ENCODE measurements around the gene TCF3. TPM values are rescaled to one million over a fixed set of nuclear protein-coding genes. Genes with fewer than 3 reads are reported as not detected.
A peak's percentile ranks its signal among the peaks of the same experiment; 100 is the strongest.

Gene TCF3
- total and polyA plus RNA-seq, 11 donors: 13.2 to 40.2 (median 22.3) TPM

DNA sequence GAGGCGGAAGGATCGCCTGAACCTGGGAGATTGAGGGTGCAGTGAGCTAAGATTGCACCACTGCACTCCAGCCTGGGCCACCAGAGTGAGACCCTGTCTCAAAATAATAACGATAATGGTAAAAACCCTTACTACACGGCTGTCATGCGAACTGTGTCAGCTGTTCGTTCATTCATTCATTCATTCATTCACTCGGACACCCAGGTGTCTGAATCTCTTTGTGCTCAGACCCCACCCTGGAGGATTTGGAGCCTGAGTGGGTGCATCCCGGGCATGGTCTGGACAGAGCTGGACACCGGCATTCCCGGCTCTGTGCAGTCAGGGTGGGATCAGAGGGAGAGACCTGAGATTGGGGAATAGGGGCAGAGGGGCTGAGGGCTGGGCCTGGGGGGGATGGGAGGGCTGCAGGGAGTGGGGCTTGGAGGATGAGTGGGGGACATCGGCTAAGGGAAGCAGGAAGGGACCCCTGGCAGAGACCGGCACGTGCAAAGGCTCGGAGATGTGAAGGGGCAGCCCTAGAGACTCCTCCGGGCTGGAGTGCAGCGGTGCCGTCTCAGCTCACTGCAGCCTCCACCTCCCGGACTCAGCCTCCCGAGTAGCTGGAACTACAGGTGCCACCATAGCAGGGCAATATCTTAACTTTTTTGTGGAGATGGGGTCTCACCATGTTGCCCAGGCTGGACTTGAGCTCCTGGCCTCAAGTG is 31.6 kb upstream of the TCF3 start:
- no peak for TF ChIP-seq POLR2A (IDR thresholded peaks at IDR 0.05)
- TF ChIP-seq, protein P1, sequence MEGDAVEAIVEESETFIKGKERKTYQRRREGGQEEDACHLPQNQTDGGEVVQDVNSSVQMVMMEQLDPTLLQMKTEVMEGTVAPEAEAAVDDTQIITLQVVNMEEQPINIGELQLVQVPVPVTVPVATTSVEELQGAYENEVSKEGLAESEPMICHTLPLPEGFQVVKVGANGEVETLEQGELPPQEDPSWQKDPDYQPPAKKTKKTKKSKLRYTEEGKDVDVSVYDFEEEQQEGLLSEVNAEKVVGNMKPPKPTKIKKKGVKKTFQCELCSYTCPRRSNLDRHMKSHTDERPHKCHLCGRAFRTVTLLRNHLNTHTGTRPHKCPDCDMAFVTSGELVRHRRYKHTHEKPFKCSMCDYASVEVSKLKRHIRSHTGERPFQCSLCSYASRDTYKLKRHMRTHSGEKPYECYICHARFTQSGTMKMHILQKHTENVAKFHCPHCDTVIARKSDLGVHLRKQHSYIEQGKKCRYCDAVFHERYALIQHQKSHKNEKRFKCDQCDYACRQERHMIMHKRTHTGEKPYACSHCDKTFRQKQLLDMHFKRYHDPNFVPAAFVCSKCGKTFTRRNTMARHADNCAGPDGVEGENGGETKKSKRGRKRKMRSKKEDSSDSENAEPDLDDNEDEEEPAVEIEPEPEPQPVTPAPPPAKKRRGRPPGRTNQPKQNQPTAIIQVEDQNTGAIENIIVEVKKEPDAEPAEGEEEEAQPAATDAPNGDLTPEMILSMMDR (IDR thresholded peaks at IDR 0.05): no peak
- Histone ChIP-seq H3K36me3 (no peaks in the 10 kb centered on the region), H3K9me3 (no peaks in the 10 kb centered on the region), H3K27me3 (peaks cover 26 to 97% (median 39%) of the 10 kb centered on the region in 9 donors), H3K27ac (no peak overlapping the region), H3K4me3 (no peak overlapping the region), H3K4me1 (no peaks in the 10 kb centered on the region)
- intact Hi-C loops (cut with DNase I): no loop called here
- DNase-seq (peak in 1 of 5 donors; percentile 16), ATAC-seq (no peak)
- 67 to 74% (median 71%) methylated on average over 18 to 19 of the region's 19 CpGs for WGBS, 4 donors

DNA sequence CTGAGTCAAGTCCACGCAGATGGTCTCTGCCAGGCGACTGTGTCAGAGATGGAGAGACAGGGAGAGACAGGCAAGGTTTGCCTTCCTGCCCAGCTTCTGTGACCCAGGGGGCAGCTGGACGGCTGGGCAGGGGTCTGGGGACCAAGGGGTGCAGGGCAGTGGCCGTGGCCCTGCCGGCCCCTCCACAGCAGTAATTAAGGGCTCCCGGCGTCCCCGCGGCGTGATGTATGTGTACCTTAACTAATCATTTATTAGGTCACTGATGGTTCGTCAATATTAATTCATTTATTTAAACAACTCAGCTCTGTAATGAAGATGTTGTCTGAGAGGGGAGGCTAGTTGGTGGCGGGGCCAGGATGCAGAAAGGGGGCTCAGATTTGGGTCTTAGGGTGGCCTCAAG is 28.6 kb upstream of the TCF3 start:
- 75 to 85% (median 80%) methylated on average over 10 to 12 of the region's 12 CpGs for WGBS, 4 donors

DNA sequence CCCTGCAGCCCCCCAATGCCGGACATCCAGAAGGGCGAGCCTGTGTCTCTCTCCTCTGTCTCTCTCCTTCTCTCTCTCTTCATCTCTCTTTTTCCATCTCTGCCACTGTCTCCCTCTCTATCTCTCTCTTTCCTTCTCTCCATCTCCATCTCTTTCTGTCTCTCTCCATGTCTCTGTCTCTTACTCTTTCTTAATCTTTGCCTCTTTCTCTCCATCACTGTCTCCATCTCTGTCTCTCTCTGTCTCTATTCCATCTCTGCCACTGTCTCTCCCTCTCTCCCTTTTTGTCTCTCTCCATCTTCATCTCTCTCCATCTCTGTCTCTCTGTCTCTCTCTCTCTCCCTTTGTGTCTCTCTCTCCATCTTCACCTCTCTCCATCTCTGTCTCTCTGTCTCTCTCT is 25.7 kb upstream of the TCF3 start:
- 81 to 91% (median 85%) methylated on average over 2 of the region's 2 CpGs for WGBS, 4 donors
- H3K9me3 ChIP-seq: no peaks in the 10 kb centered on the region
- ATAC-seq (no peak), DNase-seq (no peak)
- H3K4me3 ChIP-seq: no peak overlapping the region
- TF ChIP-seq, protein P1 (IDR thresholded peaks at IDR 0.05): no peak
- TF ChIP-seq POLR2A (IDR thresholded peaks at IDR 0.05): no peak
- no peaks in the 10 kb centered on the region for H3K36me3 ChIP-seq
- no peak overlapping the region for H3K27ac ChIP-seq
- peaks cover 42 to 98% (median 60%) of the 10 kb centered on the region in 9 donors for H3K27me3 ChIP-seq
- intact Hi-C loops (cut with DNase I): loop anchor here in 5 of 10 donors (10.0 kb wide), 3 partner anchors 87 to 147 kb away; no protein-coding TSS in a partner anchor
- H3K4me1 ChIP-seq: peaks cover 0 to 8% (median 0%) of the 10 kb centered on the region in 12 donors

More for the DNA sequence above, 28.6 kb upstream of the TCF3 start:
- Histone ChIP-seq H3K36me3 (no peaks in the 10 kb centered on the region), H3K9me3 (no peaks in the 10 kb centered on the region), H3K27me3 (peaks cover 41 to 99% (median 50%) of the 10 kb centered on the region in 9 donors), H3K4me3 (no peak overlapping the region), H3K27ac (no peak overlapping the region), H3K4me1 (peaks cover 0 to 2% (median 0%) of the 10 kb centered on the region in 12 donors)
- DNase-seq (no peak), ATAC-seq (no peak)
- TF ChIP-seq, protein P1 (IDR thresholded peaks at IDR 0.05): no peak
- TF ChIP-seq POLR2A (IDR thresholded peaks at IDR 0.05): no peak
- intact Hi-C loops (cut with DNase I): no loop called here

DNA sequence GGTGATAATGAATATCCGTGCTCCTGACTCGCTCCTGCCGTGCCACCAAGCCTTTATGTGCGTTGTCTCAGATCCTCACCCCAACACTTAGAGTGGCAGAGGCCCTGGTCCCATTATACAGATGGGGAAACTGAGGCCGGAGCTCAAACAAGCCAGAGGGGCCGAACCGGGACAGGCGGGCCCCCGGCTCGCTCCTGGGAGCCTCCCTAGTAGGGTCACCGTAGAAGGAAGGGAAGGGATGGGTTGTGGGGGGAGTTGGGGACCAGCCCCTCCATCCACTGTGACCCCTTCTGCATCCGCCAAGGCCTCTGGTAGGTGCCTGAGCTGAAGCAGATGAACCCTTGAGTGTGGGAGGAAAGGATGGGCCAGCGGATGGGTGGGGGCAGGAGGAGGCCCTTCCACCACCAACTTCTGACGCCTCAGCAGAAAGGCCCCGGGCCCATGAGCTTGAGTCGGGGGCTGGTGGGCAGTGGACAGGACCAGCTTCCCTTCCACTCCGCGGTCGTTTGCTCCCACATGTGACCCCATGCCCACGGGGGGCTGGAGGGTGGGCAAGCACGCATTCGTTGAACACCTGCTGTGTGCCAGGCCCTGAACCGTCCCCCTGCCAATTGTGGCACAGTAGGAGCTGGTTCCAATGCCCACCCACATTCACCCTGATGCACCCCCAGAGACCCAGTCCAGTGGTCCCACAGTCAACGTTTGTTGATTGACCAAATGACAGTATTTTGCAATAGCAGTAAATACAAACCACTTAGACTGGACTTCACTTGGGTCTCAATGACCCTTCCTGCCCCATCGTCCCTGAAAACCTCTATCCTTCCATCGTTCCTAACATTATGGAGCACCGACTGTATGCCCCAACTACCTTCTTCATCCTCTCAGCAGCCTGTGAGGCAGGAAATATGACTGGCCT is 24.2 kb upstream of the TCF3 start:
- DNase-seq (peak in 1 of 5 donors; percentile 41), ATAC-seq (no peak)
- Histone ChIP-seq H3K4me1 (peaks cover 0 to 17% (median 3%) of the 10 kb centered on the region in 12 donors), H3K27me3 (peaks cover 47 to 98% (median 74%) of the 10 kb centered on the region in 9 donors), H3K36me3 (no peaks in the 10 kb centered on the region), H3K4me3 (no peak overlapping the region), H3K27ac (no peak overlapping the region), H3K9me3 (no peaks in the 10 kb centered on the region)
- WGBS, 4 donors: 44 to 52% (median 47%) methylated on average over 23 to 27 of the region's 27 CpGs
- intact Hi-C loops (cut with DNase I): loop anchor here in 5 of 10 donors (10.0 kb wide), 3 partner anchors 88 to 148 kb away; no protein-coding TSS in a partner anchor
- TF ChIP-seq POLR2A (IDR thresholded peaks at IDR 0.05): no peak
- TF ChIP-seq, protein P1 (IDR thresholded peaks at IDR 0.05): no peak
